HepG2 (cell line): ENCODE results near the gene PLXNB2. TPM values are rescaled to one million over a fixed set of nuclear protein-coding genes. Genes with fewer than 3 reads are reported as not detected.

Experiments
- HDAC2 ChIP-seq: sonication (generic); formaldehyde crosslinking; IDR thresholded peaks from 2 replicates; pipeline ENCODE4 v1.4.0; 2020; ENCODE audit warnings: missing genetic modification reagents
- JDP2 ChIP-seq: sonication (generic); formaldehyde crosslinking; IDR thresholded peaks from 2 replicates; pipeline ENCODE4 v1.8.1; 2022; ENCODE audit warnings: missing genetic modification reagents, borderline replicate concordance
- NFE2 ChIP-seq: sonication (generic); formaldehyde crosslinking; IDR thresholded peaks from 2 replicates; pipeline ENCODE4 v1.4.0; 2020; ENCODE audit warnings: missing genetic modification reagents
- NFE2L2 ChIP-seq: fragments of 150-350 bp; IDR thresholded peaks from 2 replicates; pipeline ENCODE4 v1.6.1; 2014; ENCODE audit warnings: low read length
- NR2F2 ChIP-seq: IDR thresholded peaks from 2 replicates; pipeline ENCODE4 v1.6.1; 2012; ENCODE audit warnings: low read depth, inconsistent platforms, borderline replicate concordance
- SALL2 ChIP-seq: sonication (generic); formaldehyde crosslinking; IDR thresholded peaks from 2 replicates; pipeline ENCODE4 v1.8.1; 2023; ENCODE audit warnings: mild to moderate bottlenecking, missing genetic modification reagents, inconsistent platforms
- TCF7 ChIP-seq: sonication (generic); IDR thresholded peaks from 2 replicates; pipeline ENCODE4 v1.6.1; 2016; ENCODE audit warnings: antibody characterized with exemption, low read depth
- TCF7L2 ChIP-seq: IDR thresholded peaks from 2 replicates; pipeline ENCODE4 v1.6.1; 2011; ENCODE audit warnings: mild to moderate bottlenecking, low read depth, low read length, moderate library complexity
- ZFP1 ChIP-seq: IDR thresholded peaks from 2 replicates; pipeline ENCODE4 v1.6.1; 2016
- ZNF10 ChIP-seq: sonication (generic); formaldehyde crosslinking; IDR thresholded peaks from 2 replicates; pipeline ENCODE4 v1.4.0; 2020; ENCODE audit warnings: mild to moderate bottlenecking, low read depth, missing genetic modification reagents, borderline replicate concordance
- ZNF7 ChIP-seq: IDR thresholded peaks from 2 replicates; pipeline ENCODE4 v1.6.1; 2016; ENCODE audit warnings: missing biosample characterization, missing genetic modification reagents
- ZNF713 ChIP-seq: sonication (generic); formaldehyde crosslinking; IDR thresholded peaks from 2 replicates; pipeline ENCODE4 v1.4.0; 2020; ENCODE audit warnings: mild to moderate bottlenecking, missing genetic modification reagents
- ZNF775 ChIP-seq: sonication (generic); formaldehyde crosslinking; IDR thresholded peaks from 2 replicates; pipeline ENCODE4 v1.4.0; 2020; ENCODE audit warnings: missing genetic modification reagents, mild to moderate bottlenecking, moderate library complexity, borderline replicate concordance
- ZNF790 ChIP-seq: sonication (generic); formaldehyde crosslinking; IDR thresholded peaks from 2 replicates; pipeline ENCODE4 v1.8.0; 2022; ENCODE audit warnings: missing genetic modification reagents, mild to moderate bottlenecking, borderline replicate concordance
- ZSCAN30 ChIP-seq: sonication (generic); formaldehyde crosslinking; IDR thresholded peaks from 2 replicates; pipeline ENCODE4 v1.5.0; 2020; ENCODE audit warnings: mild to moderate bottlenecking, missing genetic modification reagents
- polyA plus RNA-seq, 8 experiments: library from polyadenylated mRNA; depleted of rRNA in 3 of 8; stranded (reverse) in 7 of 8; unstranded in 1 of 8; fragments of >200 nt; fragmentation: Illumina TruSeq in 4 of 8; extraction: Trizol in 4 of 8; gene quantifications; 2 replicates each; pipeline versions ENCODE4 v1.2.1 to v1.2.3, GENCODE V29; 2011 to 2016; ENCODE audit warnings: low read depth in 4 of 8, missing spikeins in 1 of 8, mixed read lengths in 1 of 8; ENCODE audit not compliant: insufficient read depth in 1 of 8
- total RNA-seq, 5 experiments: library from RNA; depleted of rRNA; stranded (reverse); fragments of >200 nt; fragmentation: Illumina TruSeq; extraction: Trizol; gene quantifications; 2 replicates each; pipeline ENCODE4 v1.2.3, GENCODE V29; 2016; ENCODE audit warnings: low read depth in 1 of 5
- TF ChIP-seq, protein P1 (sequence below): sonication (generic); formaldehyde crosslinking; IDR thresholded peaks from 2 replicates; pipeline ENCODE4 v1.8.1; 2023; ENCODE audit warnings: mild to moderate bottlenecking, missing genetic modification reagents, borderline replicate concordance
- TF ChIP-seq, protein P2 (sequence below): sonication (generic); formaldehyde crosslinking; IDR thresholded peaks from 2 replicates; pipeline ENCODE4 v1.4.0; 2020; ENCODE audit warnings: mild to moderate bottlenecking, missing genetic modification reagents
- TF ChIP-seq, protein P3 (sequence below): sonication (generic); formaldehyde crosslinking; conservative IDR thresholded peaks from 2 replicates; pipeline ENCODE4 v1.4.0; 2020; ENCODE audit warnings: missing genetic modification reagents
- TF ChIP-seq, protein P4 (sequence below): sonication (generic); formaldehyde crosslinking; IDR thresholded peaks from 2 replicates; pipeline ENCODE4 v1.4.0; 2020; ENCODE audit warnings: missing genetic modification reagents

Gene PLXNB2
- total and polyA plus RNA-seq, 2 of the 13 experiments (the other 11 are each of a cell fraction or from before 2014, with no cell fraction given) = 32.6 to 68.9 TPM

DNA sequence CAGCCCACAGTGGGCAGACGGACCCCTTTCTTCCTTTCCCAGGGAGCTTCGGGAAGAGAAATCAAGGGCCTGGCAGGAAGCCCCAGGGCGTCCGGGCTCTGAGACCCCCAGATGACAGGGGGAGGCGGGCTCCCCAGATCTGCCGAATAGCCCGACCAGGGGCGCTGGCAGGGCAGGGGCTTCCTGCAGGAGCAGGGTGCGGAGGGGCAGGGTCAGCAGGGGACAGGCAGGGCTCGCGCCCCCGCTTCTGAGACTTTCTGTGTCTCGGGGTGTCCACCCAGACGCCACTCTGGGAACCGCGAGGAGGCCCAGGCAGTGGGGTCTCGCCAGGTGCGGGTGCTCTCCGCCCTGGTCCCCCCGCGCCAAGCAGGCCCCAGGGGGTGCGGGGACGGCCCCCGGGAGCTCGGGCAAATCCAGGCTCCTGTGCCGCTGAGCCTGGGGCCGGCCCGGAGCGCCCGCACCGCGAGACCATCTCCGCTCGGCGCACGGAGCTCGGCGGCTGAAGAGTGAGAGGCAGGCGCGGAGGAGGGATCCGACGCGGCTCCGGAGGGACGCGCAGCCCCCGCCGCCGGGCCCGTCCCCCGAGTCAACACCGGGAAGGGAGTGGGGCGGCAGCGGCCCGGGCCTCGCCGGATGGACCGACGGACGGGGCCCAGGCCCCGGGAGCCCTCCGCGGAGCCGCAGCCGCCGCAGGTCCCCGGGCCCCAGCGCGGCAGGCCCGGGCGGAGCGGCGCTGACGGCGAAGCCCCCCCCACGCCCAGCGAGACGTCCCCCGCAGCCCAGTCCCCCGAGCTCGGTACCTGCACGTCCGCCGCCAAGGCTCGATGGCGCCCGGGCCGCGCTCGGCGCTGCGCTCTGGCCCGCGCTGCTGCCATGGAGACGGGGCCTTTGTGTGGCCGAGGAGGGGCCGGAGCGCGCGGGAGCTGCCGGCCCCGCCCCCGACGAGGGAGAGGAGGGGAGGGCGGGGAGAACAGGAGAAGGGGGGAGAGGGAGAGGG is at the start of gene PLXNB2 (continued):
- TF ChIP-seq, protein P1, sequence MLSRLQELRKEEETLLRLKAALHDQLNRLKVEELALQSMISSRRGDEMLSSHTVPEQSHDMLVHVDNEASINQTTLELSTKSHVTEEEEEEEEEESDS (CRISPR knock-in tag) = no peak
- TF ChIP-seq ZNF790 (no peak), SALL2 (CRISPR knock-in tag) (no peak; the same call in 1 of the 2 replicates), JDP2 (CRISPR knock-in tag) (no peak), NR2F2 (no peak), ZNF713 (CRISPR knock-in tag) (no peak), HDAC2 (CRISPR knock-in tag) (no peak), NFE2L2 (no peak), ZFP1 (CRISPR knock-in tag) (no peak), ZNF7 (no peak), NFE2 (no peak), ZSCAN30 (CRISPR knock-in tag) (no peak; the same call in 1 of the 2 replicates), TCF7 (no peak), ZNF775 (no peak), TCF7L2 (no peak), ZNF10 (CRISPR knock-in tag) (no peak)
- TF ChIP-seq, protein P2, sequence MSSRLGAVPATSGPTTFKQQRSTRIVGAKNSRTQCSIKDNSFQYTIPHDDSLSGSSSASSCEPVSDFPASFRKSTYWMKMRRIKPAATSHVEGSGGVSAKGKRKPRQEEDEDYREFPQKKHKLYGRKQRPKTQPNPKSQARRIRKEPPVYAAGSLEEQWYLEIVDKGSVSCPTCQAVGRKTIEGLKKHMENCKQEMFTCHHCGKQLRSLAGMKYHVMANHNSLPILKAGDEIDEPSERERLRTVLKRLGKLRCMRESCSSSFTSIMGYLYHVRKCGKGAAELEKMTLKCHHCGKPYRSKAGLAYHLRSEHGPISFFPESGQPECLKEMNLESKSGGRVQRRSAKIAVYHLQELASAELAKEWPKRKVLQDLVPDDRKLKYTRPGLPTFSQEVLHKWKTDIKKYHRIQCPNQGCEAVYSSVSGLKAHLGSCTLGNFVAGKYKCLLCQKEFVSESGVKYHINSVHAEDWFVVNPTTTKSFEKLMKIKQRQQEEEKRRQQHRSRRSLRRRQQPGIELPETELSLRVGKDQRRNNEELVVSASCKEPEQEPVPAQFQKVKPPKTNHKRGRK (CRISPR knock-in tag) = no peak
- TF ChIP-seq, protein P3, sequence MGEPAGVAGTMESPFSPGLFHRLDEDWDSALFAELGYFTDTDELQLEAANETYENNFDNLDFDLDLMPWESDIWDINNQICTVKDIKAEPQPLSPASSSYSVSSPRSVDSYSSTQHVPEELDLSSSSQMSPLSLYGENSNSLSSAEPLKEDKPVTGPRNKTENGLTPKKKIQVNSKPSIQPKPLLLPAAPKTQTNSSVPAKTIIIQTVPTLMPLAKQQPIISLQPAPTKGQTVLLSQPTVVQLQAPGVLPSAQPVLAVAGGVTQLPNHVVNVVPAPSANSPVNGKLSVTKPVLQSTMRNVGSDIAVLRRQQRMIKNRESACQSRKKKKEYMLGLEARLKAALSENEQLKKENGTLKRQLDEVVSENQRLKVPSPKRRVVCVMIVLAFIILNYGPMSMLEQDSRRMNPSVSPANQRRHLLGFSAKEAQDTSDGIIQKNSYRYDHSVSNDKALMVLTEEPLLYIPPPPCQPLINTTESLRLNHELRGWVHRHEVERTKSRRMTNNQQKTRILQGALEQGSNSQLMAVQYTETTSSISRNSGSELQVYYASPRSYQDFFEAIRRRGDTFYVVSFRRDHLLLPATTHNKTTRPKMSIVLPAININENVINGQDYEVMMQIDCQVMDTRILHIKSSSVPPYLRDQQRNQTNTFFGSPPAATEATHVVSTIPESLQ (CRISPR knock-in tag) = no peak
- TF ChIP-seq, protein P4, sequence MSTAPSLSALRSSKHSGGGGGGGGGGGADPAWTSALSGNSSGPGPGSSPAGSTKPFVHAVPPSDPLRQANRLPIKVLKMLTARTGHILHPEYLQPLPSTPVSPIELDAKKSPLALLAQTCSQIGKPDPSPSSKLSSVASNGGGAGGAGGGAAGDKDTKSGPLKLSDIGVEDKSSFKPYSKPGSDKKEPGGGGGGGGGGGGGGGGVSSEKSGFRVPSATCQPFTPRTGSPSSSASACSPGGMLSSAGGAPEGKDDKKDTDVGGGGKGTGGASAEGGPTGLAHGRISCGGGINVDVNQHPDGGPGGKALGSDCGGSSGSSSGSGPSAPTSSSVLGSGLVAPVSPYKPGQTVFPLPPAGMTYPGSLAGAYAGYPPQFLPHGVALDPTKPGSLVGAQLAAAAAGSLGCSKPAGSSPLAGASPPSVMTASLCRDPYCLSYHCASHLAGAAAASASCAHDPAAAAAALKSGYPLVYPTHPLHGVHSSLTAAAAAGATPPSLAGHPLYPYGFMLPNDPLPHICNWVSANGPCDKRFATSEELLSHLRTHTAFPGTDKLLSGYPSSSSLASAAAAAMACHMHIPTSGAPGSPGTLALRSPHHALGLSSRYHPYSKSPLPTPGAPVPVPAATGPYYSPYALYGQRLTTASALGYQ = no peak
